Stomach (tissue), 4 donors: ENCODE results near the gene IL17RB.

Experiments
- CTCF ChIP-seq, 7 experiments: fragments of 450-650 bp in 4 of 7; fragments of 200-600 bp in 3 of 7; sonication (generic) in 3 of 7; IDR thresholded peaks; one replicate each; pipeline ENCODE4 v1.5.1; 2016 to 2019; ENCODE audit warnings: antibody characterized with exemption in 7 of 7, control low read depth in 2 of 7, mild to moderate bottlenecking in 1 of 7
- POLR2A ChIP-seq, 4 donors: fragments of 450-650 bp; IDR thresholded peaks; one replicate each; pipeline ENCODE4 v1.6.1; 2016; ENCODE audit warnings: antibody characterized with exemption in 4 of 4, control low read depth in 2 of 4, mild to moderate bottlenecking in 1 of 4, moderate library complexity in 1 of 4
- POLR2AphosphoS5 ChIP-seq, 3 donors: sonication (generic); formaldehyde crosslinking; IDR thresholded peaks; one replicate each; pipeline ENCODE4 v1.6.1; 2016; ENCODE audit warnings: antibody characterized with exemption in 3 of 3

- no peak for TF ChIP-seq CTCF (IDR thresholded peaks at IDR 0.05)
- no peak for TF ChIP-seq POLR2AphosphoS5 (IDR thresholded peaks at IDR 0.05)
- no peak for TF ChIP-seq POLR2A (IDR thresholded peaks at IDR 0.05)
Observed at GRCh38 chr3:53804697-53805462, 41.5 kb upstream of the IL17RB start.
